ENCODE measurements around the gene CTBP1.

Gene CTBP1

GRCh38 chr4:1271686-1272085, 22.8 kb upstream of the CTBP1 start:
- Histone ChIP-seq H2BK12ac (ENCODE audit: low read length in 2 of 2) (no peak overlapping the region), H3K36me3 (ENCODE audit: control insufficient read depth in 1 of 2, insufficient read depth in 2 of 2, low read depth in 1 of 2, low read length in 2 of 2) (no peaks in the 10 kb centered on the region), H2BK15ac (ENCODE audit: low read depth, poor library complexity, severe bottlenecking) (no peak overlapping the region), H3K79me1 (replicated peaks; ENCODE audit: low read length, poor library complexity, severe bottlenecking) (no peaks in the 10 kb centered on the region), H3K27ac (ENCODE audit: low read length, poor library complexity, severe bottlenecking) (no peak overlapping the region), H3K27me3 (ENCODE audit: control insufficient read depth in 1 of 2, insufficient read depth in 1 of 2, low read length in 2 of 2) (peaks cover 0 to 3% of the 10 kb centered on the region in 2 experiments), H2BK5ac (ENCODE audit: low read depth, low read length, poor library complexity, severe bottlenecking) (no peak overlapping the region), H2AK5ac (ENCODE audit: low read length, severe bottlenecking) (no peak overlapping the region), H3K4me3 (ENCODE audit: insufficient read depth in 1 of 2, low read depth in 1 of 2, low read length in 2 of 2) (no peak overlapping the region), H2BK120ac (ENCODE audit: low read depth, low read length) (no peak overlapping the region), H3K18ac (ENCODE audit: low read depth in 1 of 2, low read length in 2 of 2) (no peak overlapping the region), H2AFZ (ENCODE audit: low read depth, low read length) (no peak overlapping the region), H3K9ac (ENCODE audit: low read length) (no peak overlapping the region), H3K14ac (ENCODE audit: low read length in 2 of 2) (no peak overlapping the region), H4K91ac (ENCODE audit: low read length) (no peak overlapping the region), H3K4me2 (ENCODE audit: low read length, poor library complexity, severe bottlenecking) (no peak overlapping the region), H3K9me3 (ENCODE audit: control insufficient read depth, low read length) (peaks cover 10% of the 10 kb centered on the region), H3K4me1 (ENCODE audit: control insufficient read depth, insufficient read depth, low read depth, low read length) (no peaks in the 10 kb centered on the region), H4K8ac (ENCODE audit: low read length) (no peak overlapping the region), H3K4ac (ENCODE audit: low read depth in 1 of 2, low read length in 2 of 2) (no peak overlapping the region), H3K23ac (ENCODE audit: low read length in 2 of 2) (no peak overlapping the region)
- WGBS, result 83% methylated on average over 5 of the region's 5 CpGs
- DNase-seq, result no peak

DNA sequence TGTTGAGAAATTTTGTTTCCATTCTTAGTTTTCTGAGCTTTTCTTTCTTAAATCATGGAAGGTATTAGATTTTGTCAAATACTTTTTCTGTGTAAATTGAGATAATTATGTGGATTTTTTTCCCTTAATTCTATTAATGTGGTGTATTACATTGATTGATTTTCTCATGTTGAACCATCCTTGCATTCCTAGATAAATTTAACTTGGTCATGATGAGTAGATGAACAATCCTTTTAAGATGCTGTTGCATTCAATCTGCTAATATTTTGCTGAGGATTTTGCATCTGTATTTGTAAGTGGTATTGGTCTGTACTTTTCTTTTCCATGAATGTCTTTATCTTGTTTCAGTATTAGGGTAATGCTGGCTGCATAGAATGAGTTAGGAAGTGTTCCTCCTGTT, 20.3 kb upstream of the CTBP1 start:
- Histone ChIP-seq H2BK15ac (ENCODE audit: low read depth, poor library complexity, severe bottlenecking) (no peak overlapping the region), H3K27me3 (ENCODE audit: control insufficient read depth in 1 of 2, insufficient read depth in 1 of 2, low read length in 2 of 2) (no peaks in the 10 kb centered on the region), H2AK5ac (ENCODE audit: low read length, severe bottlenecking) (no peak overlapping the region), H3K18ac (ENCODE audit: low read depth in 1 of 2, low read length in 2 of 2) (no peak overlapping the region), H3K9me3 (ENCODE audit: control insufficient read depth, low read length) (peaks cover 14% of the 10 kb centered on the region), H3K4me1 (ENCODE audit: control insufficient read depth, insufficient read depth, low read depth, low read length) (no peaks in the 10 kb centered on the region), H2BK120ac (ENCODE audit: low read depth, low read length) (no peak overlapping the region), H3K23ac (ENCODE audit: low read length in 2 of 2) (no peak overlapping the region), H2BK12ac (ENCODE audit: low read length in 2 of 2) (no peak overlapping the region), H4K8ac (ENCODE audit: low read length) (no peak overlapping the region), H3K14ac (ENCODE audit: low read length in 2 of 2) (no peak overlapping the region), H3K27ac (ENCODE audit: low read length, poor library complexity, severe bottlenecking) (no peak overlapping the region), H2BK5ac (ENCODE audit: low read depth, low read length, poor library complexity, severe bottlenecking) (no peak overlapping the region), H3K9ac (ENCODE audit: low read length) (no peak overlapping the region), H3K4me2 (ENCODE audit: low read length, poor library complexity, severe bottlenecking) (no peak overlapping the region), H4K91ac (ENCODE audit: low read length) (no peak overlapping the region), H3K4ac (ENCODE audit: low read depth in 1 of 2, low read length in 2 of 2) (no peak overlapping the region), H3K79me1 (replicated peaks; ENCODE audit: low read length, poor library complexity, severe bottlenecking) (no peaks in the 10 kb centered on the region), H2AFZ (ENCODE audit: low read depth, low read length) (no peak overlapping the region), H3K36me3 (ENCODE audit: control insufficient read depth in 1 of 2, insufficient read depth in 2 of 2, low read depth in 1 of 2, low read length in 2 of 2) (peaks cover 3% of the 10 kb centered on the region in 2 experiments), H3K4me3 (ENCODE audit: insufficient read depth in 1 of 2, low read depth in 1 of 2, low read length in 2 of 2) (no peak overlapping the region)
- no peak for DNase-seq

GRCh38 chr4:1266881-1267763, 18.2 kb upstream of the CTBP1 start:
- no peak overlapping the region for H3K27ac ChIP-seq (ENCODE audit: low read length, poor library complexity, severe bottlenecking)
- H3K79me1 ChIP-seq (replicated peaks; ENCODE audit: low read length, poor library complexity, severe bottlenecking), result no peaks in the 10 kb centered on the region
- no peaks in the 10 kb centered on the region for H3K4me1 ChIP-seq (ENCODE audit: control insufficient read depth, insufficient read depth, low read depth, low read length)
- H3K4me3 ChIP-seq (ENCODE audit: insufficient read depth in 1 of 2, low read depth in 1 of 2, low read length in 2 of 2), result no peak overlapping the region
- H3K4ac ChIP-seq (ENCODE audit: low read depth in 1 of 2, low read length in 2 of 2), result no peak overlapping the region
- H3K9ac ChIP-seq (ENCODE audit: low read length), result no peak overlapping the region
- H2BK12ac ChIP-seq (ENCODE audit: low read length in 2 of 2), result no peak overlapping the region
- H2BK5ac ChIP-seq (ENCODE audit: low read depth, low read length, poor library complexity, severe bottlenecking), result no peak overlapping the region
- H3K9me3 ChIP-seq (ENCODE audit: control insufficient read depth, low read length), result peaks cover 14% of the 10 kb centered on the region
- peaks cover 3% of the 10 kb centered on the region in 2 experiments for H3K36me3 ChIP-seq (ENCODE audit: control insufficient read depth in 1 of 2, insufficient read depth in 2 of 2, low read depth in 1 of 2, low read length in 2 of 2)
- WGBS, result 81% methylated on average over 6 of the region's 9 CpGs
- H4K8ac ChIP-seq (ENCODE audit: low read length), result no peak overlapping the region
- no peak overlapping the region for H2BK15ac ChIP-seq (ENCODE audit: low read depth, poor library complexity, severe bottlenecking)
- H2AK5ac ChIP-seq (ENCODE audit: low read length, severe bottlenecking), result no peak overlapping the region
- no peak overlapping the region for H2BK120ac ChIP-seq (ENCODE audit: low read depth, low read length)
- H3K18ac ChIP-seq (ENCODE audit: low read depth in 1 of 2, low read length in 2 of 2), result no peak overlapping the region
- H2AFZ ChIP-seq (ENCODE audit: low read depth, low read length), result no peak overlapping the region
- no peak overlapping the region for H3K14ac ChIP-seq (ENCODE audit: low read length in 2 of 2)
- no peak overlapping the region for H4K91ac ChIP-seq (ENCODE audit: low read length)
- no peak overlapping the region for H3K23ac ChIP-seq (ENCODE audit: low read length in 2 of 2)
- H3K4me2 ChIP-seq (ENCODE audit: low read length, poor library complexity, severe bottlenecking), result no peak overlapping the region
- no peak for DNase-seq
- no peaks in the 10 kb centered on the region for H3K27me3 ChIP-seq (ENCODE audit: control insufficient read depth in 1 of 2, insufficient read depth in 1 of 2, low read length in 2 of 2)

DNA sequence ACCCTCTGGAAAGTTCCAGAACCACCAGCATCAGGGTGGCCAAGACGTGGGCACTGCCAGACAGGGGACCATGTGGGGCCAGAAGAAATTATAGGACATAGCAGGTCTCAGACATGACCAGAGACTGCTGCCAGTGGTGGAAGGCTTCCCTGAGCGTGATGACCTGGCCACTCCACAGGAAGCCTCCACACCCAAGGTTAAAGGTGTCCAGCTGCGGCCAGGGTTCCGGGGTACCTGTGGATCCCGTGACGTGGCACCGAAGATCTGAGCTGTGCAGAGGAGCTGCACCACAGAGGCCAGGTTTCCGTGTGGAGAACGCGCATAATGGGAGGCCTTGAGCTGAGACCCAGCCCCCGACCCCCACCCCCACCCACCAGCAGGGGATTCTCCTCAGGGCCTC, 16.4 kb upstream of the CTBP1 start:
- 90% methylated on average over 11 of the region's 11 CpGs for WGBS
- Histone ChIP-seq H3K14ac (ENCODE audit: low read length in 2 of 2) (no peak overlapping the region), H3K9me3 (ENCODE audit: control insufficient read depth, low read length) (peaks cover 14% of the 10 kb centered on the region), H3K36me3 (ENCODE audit: control insufficient read depth in 1 of 2, insufficient read depth in 2 of 2, low read depth in 1 of 2, low read length in 2 of 2) (peaks cover 3% of the 10 kb centered on the region in 2 experiments), H2AFZ (ENCODE audit: low read depth, low read length) (no peak overlapping the region), H3K27ac (ENCODE audit: low read length, poor library complexity, severe bottlenecking) (no peak overlapping the region), H3K23ac (ENCODE audit: low read length in 2 of 2) (no peak overlapping the region), H2BK12ac (ENCODE audit: low read length in 2 of 2) (no peak overlapping the region), H3K79me1 (replicated peaks; ENCODE audit: low read length, poor library complexity, severe bottlenecking) (no peaks in the 10 kb centered on the region), H2BK15ac (ENCODE audit: low read depth, poor library complexity, severe bottlenecking) (no peak overlapping the region), H2BK120ac (ENCODE audit: low read depth, low read length) (no peak overlapping the region), H4K91ac (ENCODE audit: low read length) (no peak overlapping the region), H2BK5ac (ENCODE audit: low read depth, low read length, poor library complexity, severe bottlenecking) (no peak overlapping the region), H4K8ac (ENCODE audit: low read length) (no peak overlapping the region), H3K4me3 (ENCODE audit: insufficient read depth in 1 of 2, low read depth in 1 of 2, low read length in 2 of 2) (no peak overlapping the region), H3K4me1 (ENCODE audit: control insufficient read depth, insufficient read depth, low read depth, low read length) (no peaks in the 10 kb centered on the region), H3K18ac (ENCODE audit: low read depth in 1 of 2, low read length in 2 of 2) (no peak overlapping the region), H3K27me3 (ENCODE audit: control insufficient read depth in 1 of 2, insufficient read depth in 1 of 2, low read length in 2 of 2) (no peaks in the 10 kb centered on the region), H3K4me2 (ENCODE audit: low read length, poor library complexity, severe bottlenecking) (no peak overlapping the region), H2AK5ac (ENCODE audit: low read length, severe bottlenecking) (no peak overlapping the region), H3K4ac (ENCODE audit: low read depth in 1 of 2, low read length in 2 of 2) (no peak overlapping the region), H3K9ac (ENCODE audit: low read length) (no peak overlapping the region)
- no peak for DNase-seq

All from mesenchymal stem cell (in vitro differentiated cells and primary cell).